Measurements from ENCODE around the gene AMPH.
A peak's percentile ranks its signal among the peaks of the same experiment; 100 is the strongest.

AMPH gene

DNA sequence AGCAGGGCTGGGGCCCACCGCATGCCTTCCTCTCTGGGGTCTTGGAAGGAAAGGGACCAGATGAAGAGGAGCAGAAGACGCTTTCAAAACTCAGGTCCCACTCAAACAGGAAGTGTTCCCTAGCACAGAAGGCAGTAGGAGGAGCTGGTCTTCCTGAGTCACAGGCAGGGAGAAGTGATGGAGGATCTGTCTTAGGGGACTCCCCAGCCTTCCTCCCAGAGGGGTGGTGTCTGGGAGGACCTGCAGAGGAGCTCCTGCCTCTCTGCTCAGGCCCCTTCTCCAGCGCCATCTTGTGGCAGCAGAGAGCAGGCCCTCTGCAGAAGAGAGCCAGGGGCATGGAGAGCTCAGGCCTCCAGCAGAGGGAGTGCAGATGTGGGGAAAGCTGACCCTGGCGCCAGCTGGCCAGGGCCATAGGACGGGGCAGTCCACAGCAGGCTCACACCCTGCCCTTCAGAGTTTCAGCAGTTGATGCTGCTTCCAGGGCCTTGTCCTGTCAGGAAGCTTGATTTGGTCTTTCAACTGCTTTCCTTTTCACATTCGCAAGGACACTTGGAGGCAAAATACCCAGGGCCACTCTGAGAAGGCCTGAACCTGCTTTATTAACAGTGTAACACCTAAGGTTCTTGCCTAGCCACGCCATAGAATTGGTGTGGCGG, 295.6 kb downstream of the AMPH start:
- no peak overlapping the region for H3K27ac ChIP-seq
- peak; percentile 16 for DNase-seq (ENCODE audit: low read depth, low spot score)

- DNase-seq (ENCODE audit: low read depth, low spot score), result no peak
- no peak overlapping the region for H3K27ac ChIP-seq
Measured at GRCh38 chr7:38335128-38335491, 296.1 kb downstream of the AMPH start.

DNA sequence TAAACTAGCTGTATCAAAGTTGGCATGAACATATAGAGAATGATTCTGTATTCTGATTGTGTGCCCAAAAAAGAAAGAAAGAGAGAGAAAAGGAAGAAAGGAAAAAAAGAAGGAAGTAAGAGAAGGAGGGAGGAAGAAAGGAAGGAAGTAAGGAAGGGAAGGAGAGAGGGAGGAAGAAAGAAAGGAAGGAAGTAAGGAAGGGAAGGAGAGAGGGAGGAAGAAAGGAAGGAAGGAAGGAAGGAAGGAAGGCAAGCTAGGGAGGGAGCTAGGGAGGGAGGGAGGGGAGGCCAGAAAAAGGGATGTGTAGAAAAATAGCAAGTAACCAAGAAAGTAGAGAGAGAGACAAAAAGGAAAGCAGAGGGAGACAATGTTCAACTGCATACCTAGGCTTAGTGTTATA, 297.0 kb downstream of the AMPH start:
- H3K27ac ChIP-seq, result no peak overlapping the region
- DNase-seq (ENCODE audit: low read depth, low spot score), result no peak
